Stimulated activated naive CD8-positive, alpha-beta T cell treated with anti-CD3 and anti-CD28 coated beads, Interleukin-15, Interleukin-2, amounts not matched to agents 100 ng/mL and 50 ng/mL, for 24 hours (primary cell): ENCODE results near the gene CUEDC1.
"Not testable (repeated sequence)": the region's sequence is repeated elsewhere in the genome, so short reads cannot be mapped to it uniquely, and the experiment has no call there.

Experiments
- H3K27ac Mint-ChIP-seq: one replicate; pipeline ENCODE4 v1.8.0; 2021; ENCODE audit warnings: mild to moderate bottlenecking, mixed read lengths
- H3K27me3 Mint-ChIP-seq: one replicate; pipeline ENCODE4 v1.8.0; 2021; ENCODE audit warnings: mixed read lengths
- H3K36me3 Mint-ChIP-seq: one replicate; pipeline ENCODE4 v1.8.0; 2021; ENCODE audit warnings: low read depth, mixed read lengths
- H3K4me1 Mint-ChIP-seq: one replicate; pipeline ENCODE4 v1.8.0; 2021; ENCODE audit warnings: low read depth, mixed read lengths
- H3K4me3 Mint-ChIP-seq: one replicate; pipeline ENCODE4 v1.8.0; 2021; ENCODE audit warnings: mild to moderate bottlenecking, mixed read lengths
- H3K9me3 Mint-ChIP-seq: one replicate; pipeline ENCODE4 v1.8.0; 2021; ENCODE audit warnings: mixed read lengths

The CUEDC1 gene

GRCh38 chr17:57974053-57974824 is 19.0 kb upstream of the CUEDC1 start:
- not testable (repeated sequence) for H3K4me3 Mint-ChIP-seq, H3K4me1 Mint-ChIP-seq, H3K9me3 Mint-ChIP-seq, H3K27me3 Mint-ChIP-seq, H3K27ac Mint-ChIP-seq
- peaks cover 55% of the 10 kb centered on the region for H3K36me3 Mint-ChIP-seq

DNA sequence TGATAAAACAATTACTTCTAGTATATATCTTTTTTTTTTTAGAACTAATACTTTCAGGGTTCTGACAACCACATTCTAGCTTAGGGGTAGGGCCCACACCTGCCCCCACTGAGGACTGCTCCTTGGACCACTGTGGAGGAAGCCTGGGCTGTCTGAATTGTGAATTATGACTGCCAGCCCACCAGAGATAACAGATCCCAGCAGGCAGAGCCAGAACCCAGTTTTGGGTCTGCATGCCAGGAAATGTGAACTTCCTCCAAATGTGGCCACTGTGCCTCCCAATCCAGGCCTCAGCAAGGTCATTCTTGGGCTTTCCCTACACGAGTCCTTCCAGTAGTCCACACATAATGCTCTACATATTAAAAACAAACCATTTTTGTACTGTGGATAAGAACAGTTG is 16.9 kb upstream of the CUEDC1 start:
- H3K4me3 Mint-ChIP-seq, result no peak overlapping the region
- no peak overlapping the region for H3K27ac Mint-ChIP-seq
- peaks cover 38% of the 10 kb centered on the region for H3K36me3 Mint-ChIP-seq
- no peaks in the 10 kb centered on the region for H3K4me1 Mint-ChIP-seq
- no peaks in the 10 kb centered on the region for H3K27me3 Mint-ChIP-seq
- H3K9me3 Mint-ChIP-seq, result no peaks in the 10 kb centered on the region

DNA sequence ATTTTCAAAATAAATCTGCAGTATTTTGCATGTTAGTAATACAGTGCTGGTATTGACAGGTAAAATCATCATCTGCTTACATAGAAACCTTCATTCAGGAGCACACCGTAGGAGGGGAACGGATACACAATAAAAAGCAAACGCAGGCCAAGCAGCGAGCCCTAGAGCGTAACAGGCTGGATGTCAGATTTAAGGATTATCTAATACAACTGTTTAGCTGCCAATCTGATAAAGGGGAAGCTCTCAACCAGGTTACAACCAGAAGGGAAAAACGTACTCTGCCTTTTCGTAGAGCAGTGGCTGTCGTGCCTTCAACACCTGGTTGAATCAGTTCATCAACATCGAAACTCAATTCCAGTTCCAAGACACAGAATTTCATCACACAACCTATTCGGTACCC is 16.4 kb upstream of the CUEDC1 start:
- H3K27me3 Mint-ChIP-seq, result no peaks in the 10 kb centered on the region
- no peaks in the 10 kb centered on the region for H3K4me1 Mint-ChIP-seq
- peaks cover 32% of the 10 kb centered on the region for H3K36me3 Mint-ChIP-seq
- no peak overlapping the region for H3K27ac Mint-ChIP-seq
- no peak overlapping the region for H3K4me3 Mint-ChIP-seq
- no peaks in the 10 kb centered on the region for H3K9me3 Mint-ChIP-seq

- H3K4me1 Mint-ChIP-seq, result no peaks in the 10 kb centered on the region
- H3K27me3 Mint-ChIP-seq, result no peaks in the 10 kb centered on the region
- H3K4me3 Mint-ChIP-seq, result no peak overlapping the region
- H3K27ac Mint-ChIP-seq, result no peak overlapping the region
- no peaks in the 10 kb centered on the region for H3K9me3 Mint-ChIP-seq
- H3K36me3 Mint-ChIP-seq, result peaks cover 25% of the 10 kb centered on the region
These were observed 15.5 kb upstream of the CUEDC1 start for GRCh38 chr17:57970710-57971109.

GRCh38 chr17:57968456-57968855 is 13.2 kb upstream of the CUEDC1 start:
- no peaks in the 10 kb centered on the region for H3K4me1 Mint-ChIP-seq
- no peaks in the 10 kb centered on the region for H3K9me3 Mint-ChIP-seq
- H3K27me3 Mint-ChIP-seq, result peaks cover 3% of the 10 kb centered on the region
- peaks cover 8% of the 10 kb centered on the region for H3K36me3 Mint-ChIP-seq
- no peak overlapping the region for H3K27ac Mint-ChIP-seq
- no peak overlapping the region for H3K4me3 Mint-ChIP-seq

- Mint-ChIP-seq H3K9me3 (no peaks in the 10 kb centered on the region), H3K27me3 (peaks cover 7% of the 10 kb centered on the region), H3K27ac (no peak overlapping the region), H3K36me3 (no peaks in the 10 kb centered on the region), H3K4me3 (no peak overlapping the region), H3K4me1 (no peaks in the 10 kb centered on the region)
These were observed 11.7 kb upstream of the CUEDC1 start for GRCh38 chr17:57966875-57967274.

- H3K9me3 Mint-ChIP-seq, result no peaks in the 10 kb centered on the region
- no peaks in the 10 kb centered on the region for H3K36me3 Mint-ChIP-seq
- no peak overlapping the region for H3K27ac Mint-ChIP-seq
- H3K4me3 Mint-ChIP-seq, result no peak overlapping the region
- H3K4me1 Mint-ChIP-seq, result no peaks in the 10 kb centered on the region
- peaks cover 7% of the 10 kb centered on the region for H3K27me3 Mint-ChIP-seq
These were observed 11.0 kb upstream of the CUEDC1 start for GRCh38 chr17:57966246-57966645.

DNA sequence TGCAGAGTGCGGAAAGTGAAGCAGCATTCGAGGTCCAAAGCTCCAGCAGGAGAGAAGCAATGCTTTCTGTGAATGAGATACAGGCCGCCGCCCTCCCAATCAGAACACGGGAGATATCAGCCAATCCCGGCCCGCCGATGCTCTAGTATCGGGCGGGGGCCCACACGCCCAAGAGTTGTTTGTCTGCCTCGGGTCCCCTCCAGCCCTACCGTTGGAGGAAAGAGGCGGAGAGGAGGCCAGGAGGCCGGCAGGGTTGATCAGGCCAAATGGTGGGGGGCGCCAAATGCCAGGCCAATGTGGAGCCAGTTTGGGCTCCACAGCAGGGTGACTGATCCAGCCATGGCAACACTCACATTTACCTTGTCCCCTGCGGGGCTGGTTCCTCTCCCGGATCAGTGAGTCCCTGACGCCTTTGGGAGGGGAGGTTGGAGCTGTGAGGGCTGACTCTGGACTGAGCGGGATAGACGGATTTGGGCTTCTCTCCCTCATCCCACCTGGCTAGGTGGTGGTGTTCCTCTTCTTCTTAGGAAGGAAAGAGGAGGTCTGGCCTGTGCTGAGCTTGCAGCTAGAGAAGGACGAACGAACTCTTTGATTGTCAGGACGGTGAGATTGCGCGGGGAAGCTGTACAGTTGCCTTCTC is 10.4 kb upstream of the CUEDC1 start:
- H3K9me3 Mint-ChIP-seq, result no peaks in the 10 kb centered on the region
- H3K27ac Mint-ChIP-seq, result no peak overlapping the region
- no peak overlapping the region for H3K4me3 Mint-ChIP-seq
- no peaks in the 10 kb centered on the region for H3K4me1 Mint-ChIP-seq
- H3K27me3 Mint-ChIP-seq, result peaks cover 11% of the 10 kb centered on the region
- H3K36me3 Mint-ChIP-seq, result no peaks in the 10 kb centered on the region

GRCh38 chr17:57963149-57963511 is 7.9 kb upstream of the CUEDC1 start:
- H3K27ac Mint-ChIP-seq, result no peak overlapping the region
- H3K27me3 Mint-ChIP-seq, result peaks cover 23% of the 10 kb centered on the region
- H3K4me1 Mint-ChIP-seq, result no peaks in the 10 kb centered on the region
- H3K4me3 Mint-ChIP-seq, result no peak overlapping the region
- H3K9me3 Mint-ChIP-seq, result no peaks in the 10 kb centered on the region
- H3K36me3 Mint-ChIP-seq, result no peaks in the 10 kb centered on the region

- no peaks in the 10 kb centered on the region for H3K9me3 Mint-ChIP-seq
- H3K4me1 Mint-ChIP-seq, result peaks cover under 1% of the 10 kb centered on the region
- no peak overlapping the region for H3K27ac Mint-ChIP-seq
- no peak overlapping the region for H3K4me3 Mint-ChIP-seq
- H3K27me3 Mint-ChIP-seq, result peaks cover 30% of the 10 kb centered on the region
- no peaks in the 10 kb centered on the region for H3K36me3 Mint-ChIP-seq
These were observed 7.3 kb upstream of the CUEDC1 start for GRCh38 chr17:57962279-57963148.

GRCh38 chr17:57959929-57960328 is 4.7 kb upstream of the CUEDC1 start:
- no peak overlapping the region for H3K4me3 Mint-ChIP-seq
- H3K36me3 Mint-ChIP-seq, result no peaks in the 10 kb centered on the region
- H3K4me1 Mint-ChIP-seq, result peaks cover 17% of the 10 kb centered on the region
- H3K27me3 Mint-ChIP-seq, result peaks cover 46% of the 10 kb centered on the region
- H3K9me3 Mint-ChIP-seq, result no peaks in the 10 kb centered on the region
- no peak overlapping the region for H3K27ac Mint-ChIP-seq

- peaks cover 48% of the 10 kb centered on the region for H3K27me3 Mint-ChIP-seq
- not testable (repeated sequence) for H3K9me3 Mint-ChIP-seq, H3K36me3 Mint-ChIP-seq, H3K4me3 Mint-ChIP-seq, H3K27ac Mint-ChIP-seq
- peaks cover 25% of the 10 kb centered on the region for H3K4me1 Mint-ChIP-seq
These were observed 3.2 kb upstream of the CUEDC1 start for GRCh38 chr17:57958391-57958790.

GRCh38 chr17:57957886-57958285 is 2.7 kb upstream of the CUEDC1 start:
- no peaks in the 10 kb centered on the region for H3K9me3 Mint-ChIP-seq
- H3K27me3 Mint-ChIP-seq, result peaks cover 53% of the 10 kb centered on the region
- H3K4me1 Mint-ChIP-seq, result peaks cover 25% of the 10 kb centered on the region
- no peak overlapping the region for H3K4me3 Mint-ChIP-seq
- H3K36me3 Mint-ChIP-seq, result no peaks in the 10 kb centered on the region
- H3K27ac Mint-ChIP-seq, result no peak overlapping the region

- Mint-ChIP-seq H3K27me3 (peaks cover 57% of the 10 kb centered on the region), H3K4me1 (peaks cover 25% of the 10 kb centered on the region), H3K27ac (no peak overlapping the region), H3K9me3 (no peaks in the 10 kb centered on the region), H3K36me3 (no peaks in the 10 kb centered on the region), H3K4me3 (no peak overlapping the region)
These were observed 2.1 kb upstream of the CUEDC1 start for GRCh38 chr17:57957120-57957850.
